ENCODE results near the gene FCER1G.

The FCER1G gene

DNA sequence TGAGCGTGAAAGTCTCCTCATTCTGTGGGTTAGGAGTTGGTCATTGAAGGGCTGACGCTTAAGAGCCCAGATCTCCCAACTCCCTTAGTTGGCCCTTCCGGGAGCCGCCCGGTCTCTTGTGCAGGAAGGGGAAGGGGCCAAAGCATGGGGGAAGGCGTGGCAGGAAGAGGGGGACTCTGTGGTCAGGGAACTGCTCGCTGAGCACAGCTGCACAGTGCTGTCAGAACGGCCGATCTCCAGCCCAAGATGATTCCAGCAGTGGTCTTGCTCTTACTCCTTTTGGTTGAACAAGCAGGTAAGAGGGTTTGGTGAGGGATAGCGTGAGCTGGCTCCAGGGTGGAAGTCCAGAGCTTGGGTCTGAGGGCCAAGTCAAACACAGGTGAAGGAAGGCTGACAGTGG, at the start of gene FCER1G:
TSS of gene FCER1G (plus strand) at position 220 of the 400 bp plus-strand sequence. CDS start at position 247, 27 bp downstream.
- no peak for DNase-seq

DNA sequence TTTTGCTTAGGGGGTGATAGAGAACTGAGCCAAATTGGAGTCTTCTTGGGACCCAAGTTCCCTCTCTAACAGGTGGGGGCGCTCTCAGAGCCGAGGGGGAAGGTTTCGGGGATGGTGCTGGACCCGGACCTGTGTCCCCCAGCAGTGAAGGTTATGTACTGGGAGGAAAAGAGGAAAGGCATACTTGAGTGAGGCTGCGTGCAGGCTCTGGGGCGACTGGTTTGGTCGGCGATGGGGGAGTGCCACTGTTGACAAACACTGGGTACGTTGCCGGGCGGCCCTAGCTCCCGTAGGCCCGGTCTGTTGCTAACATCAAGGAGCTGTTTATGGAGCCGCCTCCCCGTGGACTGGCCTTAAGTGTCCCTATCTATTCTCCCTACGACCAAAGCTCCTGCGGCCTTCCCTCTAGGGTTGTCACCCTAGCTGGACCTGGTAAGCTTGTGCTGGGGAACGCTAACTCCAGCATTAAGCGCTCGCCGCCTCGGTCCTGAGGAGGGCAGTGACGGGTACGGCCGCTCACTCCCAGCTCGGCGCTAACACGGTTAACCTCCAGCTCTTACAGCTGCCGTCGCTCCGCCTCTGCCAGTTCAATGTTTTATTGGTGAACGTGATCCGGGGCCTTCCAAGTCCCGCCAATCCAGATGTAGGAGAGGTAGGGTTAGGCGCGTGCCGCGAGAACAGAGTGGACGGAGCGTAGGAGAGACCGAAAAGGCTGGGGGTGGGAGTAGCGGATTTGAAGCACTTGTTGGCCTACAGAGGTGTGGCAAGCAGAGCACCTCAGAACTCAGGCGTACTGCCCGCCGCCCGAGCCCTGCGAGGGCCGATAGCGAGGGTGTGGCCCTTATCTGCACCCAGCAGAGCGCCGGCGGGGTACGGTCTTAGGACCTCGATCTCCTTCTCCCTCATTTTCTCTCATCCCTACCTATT, 49.1 kb upstream of the FCER1G start, which contains the start of gene PPOX:
TSS of gene PPOX (plus strand) at position 685 of the 927 bp plus-strand sequence. CDS start 422 bp downstream, outside the sequence.
- peak; percentile 92 for DNase-seq

DNA sequence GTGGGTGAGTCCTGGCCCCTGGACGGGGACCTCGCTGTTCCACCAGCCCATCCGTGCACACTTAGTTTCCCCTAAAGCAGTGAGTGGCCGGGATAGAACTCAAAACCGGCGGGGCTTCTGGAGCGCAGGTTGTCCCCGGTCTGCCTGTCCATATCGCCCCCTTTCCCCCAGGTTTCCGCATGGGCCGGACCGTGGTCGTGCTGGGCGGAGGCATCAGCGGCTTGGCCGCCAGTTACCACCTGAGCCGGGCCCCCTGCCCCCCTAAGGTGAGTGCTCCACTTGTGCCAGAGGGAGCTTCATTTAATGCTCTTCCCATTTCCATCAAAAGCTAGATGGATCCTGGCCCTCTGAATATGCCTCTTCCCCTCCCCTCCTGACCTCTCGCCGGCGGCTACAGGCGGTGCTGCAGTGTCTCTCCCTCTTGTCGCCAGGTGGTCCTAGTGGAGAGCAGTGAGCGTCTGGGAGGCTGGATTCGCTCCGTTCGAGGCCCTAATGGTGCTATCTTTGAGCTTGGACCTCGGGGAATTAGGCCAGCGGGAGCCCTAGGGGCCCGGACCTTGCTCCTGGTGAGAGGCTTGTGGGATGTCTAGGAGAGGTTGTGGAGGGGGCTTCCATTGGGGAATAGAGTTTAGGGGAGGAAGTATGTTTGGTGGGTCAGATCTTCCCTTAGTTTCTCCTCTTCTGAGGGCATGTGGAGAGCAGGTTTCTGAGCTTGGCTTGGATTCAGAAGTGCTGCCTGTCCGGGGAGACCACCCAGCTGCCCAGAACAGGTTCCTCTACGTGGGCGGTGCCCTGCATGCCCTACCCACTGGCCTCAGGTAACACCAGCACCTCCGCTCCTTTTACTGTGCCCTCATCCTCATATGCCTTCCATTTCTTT, 48.2 kb upstream of the FCER1G start:
- DNase-seq = no peak

DNA sequence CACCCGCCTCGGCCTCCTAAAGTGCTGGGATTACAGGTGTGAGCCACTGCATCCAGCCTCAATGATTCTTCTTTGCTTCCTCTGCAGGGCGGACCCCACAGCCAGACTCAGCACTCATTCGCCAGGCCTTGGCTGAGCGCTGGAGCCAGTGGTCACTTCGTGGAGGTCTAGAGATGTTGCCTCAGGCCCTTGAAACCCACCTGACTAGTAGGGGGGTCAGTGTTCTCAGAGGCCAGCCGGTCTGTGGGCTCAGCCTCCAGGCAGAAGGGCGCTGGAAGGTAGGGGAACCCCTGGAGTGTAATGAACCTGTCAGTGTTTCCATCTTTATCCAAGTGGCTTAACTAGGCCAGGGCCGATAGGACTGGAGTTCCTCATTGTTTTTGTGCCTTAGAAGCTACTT, 46.2 kb upstream of the FCER1G start:
- DNase-seq = no peak

DNA sequence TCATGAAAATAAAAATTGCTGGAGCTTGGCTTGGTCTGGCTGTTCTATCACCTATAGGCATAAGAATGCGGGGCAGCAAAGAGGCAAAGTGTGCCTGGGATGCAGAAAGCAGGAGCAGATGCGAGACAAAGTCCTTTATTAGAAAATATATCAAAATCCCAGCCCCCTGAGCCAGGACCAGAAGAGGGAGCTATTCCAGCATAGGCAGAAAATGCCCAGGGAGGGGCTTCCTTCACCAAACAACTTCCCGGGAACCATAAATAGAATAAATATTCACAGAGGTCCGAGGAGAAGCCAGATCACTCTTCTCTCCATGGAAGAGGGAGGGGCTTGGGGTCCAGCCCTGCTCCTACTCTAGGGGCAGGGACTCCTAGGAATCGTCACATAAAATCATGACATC, 43.9 kb upstream of the FCER1G start:
- DNase-seq = no peak

DNA sequence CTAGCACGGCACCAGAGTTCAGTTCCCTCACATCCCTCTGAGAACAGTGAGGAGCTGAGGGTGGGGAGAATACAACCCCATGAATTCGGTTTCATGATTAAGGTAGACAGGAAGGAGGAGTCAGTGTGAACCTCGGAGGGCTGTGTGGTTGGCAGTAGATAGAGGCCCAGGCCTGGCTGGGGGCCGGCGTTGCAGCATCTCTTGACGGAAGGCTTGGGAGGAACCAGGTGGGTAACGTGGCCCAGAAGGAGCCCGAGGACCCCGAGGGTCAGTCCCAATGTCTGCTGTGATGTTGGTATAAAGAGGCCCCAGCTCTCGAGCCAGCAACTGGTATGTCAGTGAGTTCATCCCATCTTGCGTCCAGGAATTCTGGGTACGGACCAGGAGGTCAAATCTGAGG, 43.4 kb upstream of the FCER1G start:
- DNase-seq = no peak

DNA sequence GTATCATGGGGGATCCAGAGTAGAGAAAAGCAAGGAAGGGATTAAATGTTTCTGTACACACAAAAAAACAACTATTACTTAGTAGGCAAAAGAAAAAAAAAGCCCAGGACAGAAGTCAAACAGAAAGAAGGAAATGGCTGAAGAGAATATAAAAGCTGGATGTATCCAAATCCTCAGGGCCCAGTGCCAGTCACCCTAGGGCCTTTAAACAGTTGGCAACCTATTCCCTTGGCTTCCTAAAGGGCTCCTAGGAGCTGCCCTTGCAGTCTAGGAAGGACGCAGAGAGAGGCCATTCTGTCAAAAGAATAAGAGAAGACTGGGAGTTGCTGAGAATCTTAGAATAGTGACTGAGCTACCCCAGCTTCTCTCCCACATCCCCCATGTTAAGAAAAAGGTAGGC, 42.7 kb upstream of the FCER1G start:
- DNase-seq = no peak

DNA sequence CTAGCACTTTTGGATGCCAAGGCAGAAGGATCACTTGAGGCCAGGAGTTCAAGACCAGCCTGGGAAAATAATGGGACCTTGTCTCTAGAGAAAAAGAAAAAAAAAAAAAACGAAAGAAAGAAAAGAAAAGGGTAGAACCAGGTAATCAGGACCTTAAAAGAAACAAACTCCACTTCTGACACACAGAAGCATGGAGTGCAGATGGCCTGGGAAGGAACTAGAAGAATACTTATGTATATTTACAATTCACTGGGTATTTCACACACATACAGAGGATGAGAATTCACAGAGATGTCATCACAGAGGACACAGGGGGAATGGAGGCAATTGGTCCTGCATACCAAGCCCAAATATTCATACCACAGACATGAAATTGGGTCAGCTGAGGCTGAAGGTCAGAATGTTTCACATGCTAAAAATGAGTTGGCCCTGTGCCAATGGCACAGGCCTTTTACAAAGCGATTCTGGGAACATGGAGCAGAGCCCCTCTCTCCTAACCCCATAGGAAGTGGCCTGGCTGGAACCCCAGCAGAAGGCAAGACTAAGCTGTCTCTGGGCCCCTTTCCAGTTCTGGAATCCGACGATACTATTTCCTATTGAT, 42.2 kb upstream of the FCER1G start:
- no peak for DNase-seq

DNA sequence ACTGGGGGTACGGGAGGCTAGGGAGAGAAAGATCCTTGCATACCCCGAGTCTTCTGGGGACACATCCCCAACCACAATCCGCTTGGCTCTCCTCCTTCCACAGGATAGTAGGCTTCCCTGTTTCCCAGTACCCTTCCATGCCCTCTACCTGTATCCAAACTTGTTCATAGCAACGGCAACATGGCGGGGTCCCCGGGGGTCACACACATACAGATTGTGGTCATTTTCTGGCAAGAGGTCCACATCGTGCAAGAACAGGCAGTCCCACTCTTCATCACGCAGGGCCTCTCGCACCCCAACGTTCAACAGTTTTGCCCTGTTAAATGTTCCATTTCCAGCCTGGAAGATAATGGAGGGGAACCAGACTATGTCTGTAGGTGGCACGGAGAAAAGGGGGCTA, 41.4 kb upstream of the FCER1G start:
- DNase-seq = no peak

DNA sequence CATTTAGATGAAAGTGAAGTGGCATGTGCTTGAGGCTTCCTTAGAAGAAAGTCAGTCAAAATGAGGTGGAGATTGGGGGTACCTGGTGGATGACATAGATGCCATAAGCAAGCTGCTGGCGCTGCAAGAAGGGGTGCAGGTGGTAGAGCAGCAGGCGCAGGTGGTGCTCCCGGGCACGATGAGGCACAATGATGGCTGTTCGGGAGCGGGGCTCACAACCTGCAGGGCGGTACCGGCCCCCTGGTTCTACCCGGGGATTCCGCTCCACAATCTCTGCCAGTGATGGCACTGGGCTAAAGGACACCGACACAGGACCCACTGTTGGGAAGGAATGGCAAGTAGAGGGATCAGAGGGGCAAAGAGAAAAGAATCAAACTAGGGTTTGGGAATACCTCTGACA, 40.2 kb upstream of the FCER1G start:
- no peak for DNase-seq

DNA sequence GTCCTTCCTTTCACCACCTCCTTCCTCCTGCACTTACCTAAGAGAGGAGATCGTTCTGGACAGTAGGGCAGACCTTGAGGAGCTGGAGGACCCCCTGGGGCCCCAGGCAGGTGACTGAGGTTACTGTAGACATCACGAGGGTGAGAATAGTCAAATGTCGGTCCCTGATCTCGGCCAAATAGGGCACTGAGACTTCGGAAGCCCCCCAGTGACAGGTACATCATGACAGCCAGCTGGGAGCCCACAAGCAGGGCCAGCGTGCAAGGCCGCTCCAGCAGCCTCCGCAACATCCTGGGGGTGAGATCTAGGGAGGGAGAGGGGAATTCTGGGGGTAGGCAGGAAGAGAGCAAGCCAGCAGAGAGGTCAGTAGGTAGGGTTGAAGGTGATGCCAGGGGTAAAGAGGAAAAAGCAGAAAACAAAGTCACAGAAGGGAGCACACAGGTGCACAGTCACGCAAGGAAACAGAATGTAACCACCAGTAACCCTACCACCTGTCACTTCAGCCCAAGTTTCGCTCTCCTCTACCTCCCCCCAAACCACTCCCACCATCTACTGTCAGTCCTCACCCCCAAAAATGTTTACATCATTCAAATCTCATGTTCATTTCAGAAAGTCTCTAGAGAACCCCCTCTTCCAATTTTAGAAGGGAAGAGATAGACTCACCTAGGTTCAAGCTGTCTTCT, 39.2 kb upstream of the FCER1G start:
- no peak for DNase-seq

DNA sequence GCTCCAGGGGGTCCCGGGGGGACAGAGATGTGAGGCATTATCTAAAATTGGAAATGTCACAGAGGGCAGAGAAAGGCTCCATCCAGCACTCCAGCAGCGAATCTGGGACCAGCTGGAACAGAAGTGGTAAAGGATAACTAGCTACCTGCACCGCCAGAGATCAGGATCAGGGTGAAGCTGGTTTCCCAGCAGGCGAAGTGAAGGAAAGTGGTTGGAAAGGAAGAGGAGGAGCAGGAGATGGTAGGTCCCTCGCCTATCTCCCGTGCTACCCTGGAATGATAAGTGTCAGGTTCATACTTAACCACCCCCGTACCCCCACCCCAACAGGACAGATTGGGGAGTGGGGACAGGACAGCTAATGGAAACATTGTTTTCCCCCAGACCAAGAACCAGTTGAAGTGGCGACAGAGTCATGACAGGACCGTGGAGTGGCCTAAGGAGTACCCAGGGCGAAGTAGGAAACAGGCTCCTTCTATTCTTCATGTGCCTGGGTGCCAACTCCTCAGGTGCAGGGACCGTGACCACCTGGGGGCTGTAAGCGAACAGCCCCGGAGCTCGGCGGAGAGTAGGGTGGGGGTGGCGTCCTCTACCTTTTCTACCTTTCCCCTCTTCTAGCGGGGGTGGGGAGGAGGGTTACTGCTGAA, 38.5 kb upstream of the FCER1G start:
- DNase-seq = no peak

DNA sequence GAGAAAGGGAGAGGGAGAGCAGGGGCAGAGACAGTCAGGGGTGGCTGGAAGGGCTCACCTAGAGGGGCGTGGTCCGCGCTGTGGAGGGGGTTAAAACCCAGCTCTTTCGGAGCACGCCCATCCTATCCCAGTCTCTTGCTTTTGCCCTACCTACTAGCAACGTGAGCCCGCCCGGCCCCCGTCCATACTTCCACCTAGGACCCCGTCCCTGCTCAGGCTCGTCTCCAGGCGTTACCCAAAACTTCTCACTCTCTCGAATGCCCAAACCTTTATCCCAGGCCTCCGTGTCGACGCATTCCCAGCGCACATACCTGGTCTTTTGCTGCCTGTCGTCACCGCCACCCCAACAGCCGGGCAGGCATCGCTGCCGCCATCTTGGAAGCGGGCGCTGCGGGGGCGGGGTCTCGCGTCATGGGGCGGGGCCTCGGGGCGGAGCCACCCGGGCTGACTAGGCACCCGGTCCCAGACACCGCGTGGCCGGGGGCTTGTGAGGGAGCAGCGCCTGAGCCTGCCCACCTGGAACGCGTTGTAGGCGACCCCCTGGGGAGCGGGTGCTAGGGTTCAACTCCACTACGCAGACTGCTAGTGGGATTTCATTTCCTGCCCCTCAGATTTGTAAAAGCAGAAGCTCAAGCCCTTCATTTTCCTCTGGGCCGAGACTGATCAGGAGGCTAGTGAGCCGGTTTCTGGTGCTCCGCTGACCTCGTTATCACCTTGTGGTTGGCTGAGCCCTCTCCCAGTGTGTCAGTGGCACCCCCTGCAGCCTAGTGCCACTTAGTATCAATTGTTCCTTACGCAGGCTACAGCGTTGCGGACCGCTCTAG, 37.8 kb upstream of the FCER1G start, which contains the start of gene B4GALT3:
TSS of gene B4GALT3 (minus strand) at position 396 of the 824 bp plus-strand sequence. CDS start 1,447 bp downstream, outside the sequence.
- peak; percentile 96 for DNase-seq

DNA sequence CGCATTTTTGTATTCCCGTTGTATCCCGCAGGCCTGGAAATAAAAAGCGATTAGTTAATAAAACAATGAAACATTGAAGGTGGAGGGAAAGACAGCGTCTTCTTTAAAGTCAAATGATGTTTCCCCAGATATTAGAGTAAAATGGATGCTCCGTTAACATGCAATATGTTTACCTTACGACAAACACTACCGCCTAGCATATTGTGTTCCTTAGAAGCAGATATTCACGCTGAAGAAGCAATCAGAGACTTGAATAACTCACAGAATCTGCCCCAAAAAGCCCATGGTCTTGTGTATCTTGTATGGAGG, 37.2 kb upstream of the FCER1G start:
- no peak for DNase-seq

DNA sequence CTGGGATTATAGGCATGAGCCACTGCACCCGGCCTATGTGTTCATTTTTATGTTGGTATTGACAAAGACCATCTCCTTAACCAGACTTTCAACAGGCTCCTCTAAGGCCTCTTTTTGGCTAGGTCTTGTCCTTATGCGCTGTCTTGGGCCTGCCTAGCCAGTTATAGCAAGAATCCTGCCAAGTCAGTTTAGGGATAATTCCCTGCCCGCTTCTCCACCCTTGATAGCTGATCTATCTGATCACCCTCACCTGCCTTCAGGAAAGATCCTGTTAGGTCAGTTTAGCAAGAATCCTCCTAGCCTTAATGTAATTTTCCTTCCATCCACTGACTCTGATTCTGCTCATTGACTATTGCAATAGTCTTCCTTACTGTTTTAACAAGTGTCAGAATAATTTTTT, 35.4 kb upstream of the FCER1G start:
- no peak for DNase-seq

DNA sequence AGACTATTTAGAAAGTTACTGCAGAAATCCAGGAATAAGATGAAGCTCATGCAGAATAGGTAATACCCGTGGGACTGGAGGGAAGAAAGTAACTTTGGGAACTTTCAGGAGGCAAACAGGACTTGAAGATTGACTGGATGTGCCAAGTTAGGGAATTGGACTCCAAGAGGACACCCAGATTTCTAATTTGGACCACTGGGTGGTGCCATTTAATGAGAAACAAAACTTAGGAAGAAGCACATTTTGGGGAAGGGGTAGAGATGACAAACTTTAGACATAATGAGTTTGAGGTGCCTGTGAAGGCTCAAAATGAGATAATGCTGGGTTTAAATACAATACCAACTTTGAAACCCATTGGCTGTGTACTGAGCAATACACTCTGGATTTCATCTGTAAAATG, 34.5 kb upstream of the FCER1G start:
- no peak for DNase-seq

DNA sequence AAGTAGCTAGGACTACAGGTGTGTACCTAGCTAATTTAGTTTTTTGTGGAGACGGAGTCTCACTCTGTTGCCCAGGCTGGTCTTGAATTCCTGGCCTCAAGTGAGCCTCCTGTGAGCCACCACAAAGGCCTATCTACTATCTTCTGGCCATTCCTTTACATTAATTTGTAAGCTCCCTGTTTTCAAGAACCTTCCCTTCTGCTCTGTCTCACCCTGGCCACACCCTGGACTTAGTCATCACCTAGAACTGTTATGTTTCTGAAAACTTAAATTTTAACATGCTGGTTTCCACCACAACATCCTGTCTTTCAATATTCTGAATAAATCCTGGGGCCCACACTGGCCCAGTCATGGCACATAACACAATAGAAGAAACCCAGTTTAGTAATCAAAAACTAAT, 32.9 kb upstream of the FCER1G start:
- peak; percentile 67 for DNase-seq

DNA sequence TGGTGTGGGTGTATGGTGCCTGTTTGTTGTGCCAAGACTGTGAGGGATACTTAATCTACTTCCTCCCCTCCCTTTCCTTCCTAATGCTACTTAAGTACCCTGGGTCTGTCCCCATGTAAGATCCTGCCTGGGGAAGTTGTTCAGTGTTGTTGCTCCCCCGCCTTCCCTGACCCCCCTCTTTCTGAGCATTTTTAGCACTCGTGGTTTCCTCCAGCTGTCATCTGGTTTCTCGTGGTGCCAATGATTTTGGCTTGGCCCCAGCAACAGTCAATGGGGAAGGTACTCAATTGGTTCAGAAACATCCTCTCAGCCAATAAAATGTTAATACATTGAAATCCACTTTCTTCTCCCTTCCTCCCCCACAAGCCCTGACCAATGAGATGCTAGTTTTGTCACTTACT, 29.8 kb upstream of the FCER1G start:
- DNase-seq = peak; percentile 72

DNA sequence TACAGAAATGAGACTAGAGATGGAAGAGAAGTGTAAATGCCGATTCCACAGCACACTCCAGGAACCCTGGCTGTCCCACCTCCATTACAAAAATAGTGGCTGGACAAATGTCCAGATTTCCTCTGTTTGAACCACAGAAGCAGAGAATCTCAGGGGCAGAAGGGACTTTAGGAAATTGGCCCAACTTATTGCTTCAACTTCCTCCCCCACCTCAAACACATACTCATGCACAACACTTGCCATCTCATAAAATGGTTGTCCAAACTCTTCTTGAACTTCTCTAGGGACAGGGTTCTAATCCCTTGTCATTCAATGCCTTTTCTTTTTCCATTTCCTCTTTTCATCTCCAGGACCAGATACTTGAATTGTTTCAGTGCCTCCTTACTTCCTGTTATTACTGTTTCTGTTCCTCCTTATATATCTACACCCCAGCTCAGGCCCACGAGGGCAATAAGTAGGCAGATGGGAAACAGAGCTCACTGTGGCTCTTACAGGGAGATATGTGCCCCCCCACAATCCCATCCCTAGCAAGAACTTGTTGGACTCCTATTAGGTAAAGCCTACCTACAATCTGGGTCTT, 29.3 kb upstream of the FCER1G start:
- DNase-seq = no peak

DNA sequence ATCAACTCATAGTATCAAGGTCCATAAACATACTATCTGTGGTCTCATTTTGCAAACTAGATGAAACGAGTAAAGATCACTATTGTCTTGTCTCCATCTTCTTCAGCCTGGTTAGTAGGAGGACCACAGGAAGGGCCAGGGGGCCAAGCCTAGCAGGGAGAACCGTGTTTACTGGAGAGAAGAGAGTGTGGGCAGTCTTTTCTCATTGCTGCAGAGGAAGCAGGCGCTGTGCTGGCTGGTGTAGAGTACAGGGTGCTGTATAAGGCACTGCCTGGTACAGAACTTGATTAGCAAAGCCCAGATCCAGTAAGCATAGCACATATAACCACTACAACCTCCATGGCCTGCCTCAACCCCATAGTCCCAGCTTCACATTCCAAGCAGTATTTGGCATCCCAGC, 27.8 kb upstream of the FCER1G start:
- DNase-seq = no peak

DNA sequence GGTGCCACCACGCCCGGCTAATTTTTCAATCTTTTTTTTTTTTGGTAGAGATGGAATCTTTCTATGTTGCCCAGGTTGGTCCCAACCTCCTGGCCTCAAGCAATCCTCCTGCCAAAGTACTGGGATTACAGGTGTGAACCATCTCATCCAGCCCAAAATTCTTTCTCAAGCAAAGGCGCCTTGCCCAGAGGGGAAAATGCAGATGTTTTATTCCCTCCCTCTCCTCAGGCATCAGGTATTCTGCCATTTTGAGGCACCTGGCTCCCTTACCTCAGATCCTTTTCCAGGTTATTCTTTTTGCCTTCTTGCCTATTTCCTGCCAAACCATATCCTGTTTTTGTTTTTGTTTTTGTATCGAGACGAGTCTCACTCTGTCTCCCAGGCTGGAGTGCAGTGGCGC, 26.7 kb upstream of the FCER1G start:
- no peak for DNase-seq

Data from activated naive CD4-positive, alpha-beta T cell treated with Interleukin-2 at 50 U/mL for 16 hours (primary cell).